Tibial nerve (tissue), 4 donors: ENCODE results near the gene MAP2. TPM values are rescaled to one million over a fixed set of nuclear protein-coding genes. Genes with fewer than 3 reads are reported as not detected.

Experiments
- DNase-seq, 2 donors: peaks; one replicate each; pipeline ENCODE4 v3.0.0-alpha.2; 2019; ENCODE audit warnings: low spot score in 2 of 2
- H3K27ac ChIP-seq, 4 donors: fragments of 200-600 bp; sonication (generic) in 3 of 4; one replicate each; pipeline ENCODE4 v1.5.1; 2017 to 2019; ENCODE audit warnings: mild to moderate bottlenecking in 1 of 4
- H3K27me3 ChIP-seq, 2 donors: fragments of 200-600 bp; sonication (generic) in 1 of 2; one replicate each; pipeline versions ENCODE4 v1.5.1 to v1.6.0; 2017 to 2019
- H3K36me3 ChIP-seq, 3 donors: fragments of 200-600 bp; sonication (generic); one replicate each; pipeline ENCODE4 v1.5.1; 2018 to 2019
- H3K4me1 ChIP-seq, 4 donors: fragments of 200-600 bp; sonication (generic) in 3 of 4; one replicate each; pipeline ENCODE4 v1.5.1; 2017 to 2019
- H3K4me3 ChIP-seq, 4 donors: fragments of 200-600 bp; sonication (generic) in 3 of 4; one replicate each; pipeline ENCODE4 v1.5.1; 2017 to 2019; ENCODE audit warnings: mild to moderate bottlenecking in 1 of 4, moderate library complexity in 1 of 4
- H3K9me3 ChIP-seq, 4 donors: fragments of 200-600 bp; sonication (generic) in 3 of 4; one replicate each; pipeline ENCODE4 v1.5.1; 2017 to 2019
- CTCF ChIP-seq, 5 experiments: fragments of 200-600 bp in 3 of 5; fragments of 450-650 bp in 2 of 5; sonication (generic) in 3 of 5; IDR thresholded peaks; one replicate each; pipeline ENCODE4 v1.5.1; 2016 to 2019; ENCODE audit warnings: antibody characterized with exemption in 5 of 5, mild to moderate bottlenecking in 3 of 5, moderate library complexity in 2 of 5
- EP300 ChIP-seq, 2 donors: sonication (generic); formaldehyde crosslinking; IDR thresholded peaks; one replicate each; pipeline ENCODE4 v1.6.1; 2017; ENCODE audit warnings: antibody characterized with exemption in 2 of 2, mild to moderate bottlenecking in 1 of 2
- POLR2A ChIP-seq, 2 donors: fragments of 450-650 bp; IDR thresholded peaks; one replicate each; pipeline ENCODE4 v1.6.1; 2017; ENCODE audit warnings: antibody characterized with exemption in 2 of 2, mild to moderate bottlenecking in 2 of 2, moderate library complexity in 2 of 2
- WGBS, 2 donors: methylation state at CpG; one replicate each; pipeline ENCODE4 v1.1.5; 2018; 5-methylcytosine and 5-hydroxymethylcytosine counted together
- total RNA-seq, 4 donors: library from RNA; depleted of rRNA; stranded (reverse); fragments of >200 nt; gene quantifications; one replicate each; pipeline ENCODE4 v1.1.0, GENCODE V29; 2016

MAP2 gene
- total RNA-seq, 4 donors from 2014 or later: 14.7 to 31.7 (median 21.3) TPM

- no peak for DNase-seq
- Histone ChIP-seq H3K9me3 (peaks cover 0 to 4% (median 0%) of the 10 kb centered on the region in 4 donors), H3K4me1 (no peaks in the 10 kb centered on the region), H3K4me3 (no peak overlapping the region), H3K27ac (no peak overlapping the region), H3K27me3 (no peaks in the 10 kb centered on the region), H3K36me3 (no peaks in the 10 kb centered on the region)
- 35 to 36% methylated on average over 2 of the region's 2 CpGs for WGBS, 2 donors
- TF ChIP-seq POLR2A (IDR thresholded peaks at IDR 0.05) (no peak), EP300 (IDR thresholded peaks at IDR 0.05) (no peak), CTCF (IDR thresholded peaks at IDR 0.05) (no peak)
Measured at GRCh38 chr2:209761566-209761965, 337.7 kb downstream of the MAP2 start.

- no peak for DNase-seq
- Histone ChIP-seq H3K36me3 (no peaks in the 10 kb centered on the region), H3K4me1 (no peaks in the 10 kb centered on the region), H3K27ac (no peak overlapping the region), H3K27me3 (no peaks in the 10 kb centered on the region), H3K9me3 (peaks cover 0 to 4% (median 0%) of the 10 kb centered on the region in 4 donors), H3K4me3 (no peak overlapping the region)
- TF ChIP-seq CTCF (IDR thresholded peaks at IDR 0.05) (no peak), POLR2A (IDR thresholded peaks at IDR 0.05) (no peak), EP300 (IDR thresholded peaks at IDR 0.05) (no peak)
Measured at GRCh38 chr2:209762563-209762962, 338.7 kb downstream of the MAP2 start.

GRCh38 chr2:209763106-209763505, 339.3 kb downstream of the MAP2 start:
- H3K27ac ChIP-seq: no peak overlapping the region
- no peaks in the 10 kb centered on the region for H3K27me3 ChIP-seq
- no peaks in the 10 kb centered on the region for H3K4me1 ChIP-seq
- WGBS, 2 donors: 59 to 60% methylated on average over 3 of the region's 3 CpGs
- no peak for TF ChIP-seq CTCF (IDR thresholded peaks at IDR 0.05)
- no peak for TF ChIP-seq EP300 (IDR thresholded peaks at IDR 0.05)
- no peak for TF ChIP-seq POLR2A (IDR thresholded peaks at IDR 0.05)
- H3K36me3 ChIP-seq: no peaks in the 10 kb centered on the region
- peaks cover 0 to 4% (median 0%) of the 10 kb centered on the region in 4 donors for H3K9me3 ChIP-seq
- no peak overlapping the region for H3K4me3 ChIP-seq
- DNase-seq: no peak

GRCh38 chr2:209766613-209767012, 342.8 kb downstream of the MAP2 start:
- Histone ChIP-seq H3K9me3 (no peaks in the 10 kb centered on the region), H3K4me1 (peaks cover 0 to 6% (median 0%) of the 10 kb centered on the region in 4 donors), H3K36me3 (no peaks in the 10 kb centered on the region), H3K4me3 (no peak overlapping the region), H3K27ac (no peak overlapping the region), H3K27me3 (no peaks in the 10 kb centered on the region)
- TF ChIP-seq EP300 (IDR thresholded peaks at IDR 0.05) (no peak), POLR2A (IDR thresholded peaks at IDR 0.05) (no peak), CTCF (IDR thresholded peaks at IDR 0.05) (no peak)
- WGBS, 2 donors: 86 to 95% methylated on average over 1 of the region's 1 CpG
- DNase-seq: no peak

GRCh38 chr2:209767316-209767715, 343.5 kb downstream of the MAP2 start:
- Histone ChIP-seq H3K4me3 (no peak overlapping the region), H3K4me1 (peaks cover 0 to 13% (median 0%) of the 10 kb centered on the region in 4 donors), H3K36me3 (no peaks in the 10 kb centered on the region), H3K27me3 (peaks cover 0 to 2% of the 10 kb centered on the region in 2 donors), H3K27ac (no peak overlapping the region), H3K9me3 (no peaks in the 10 kb centered on the region)
- 40 to 47% methylated on average over 2 of the region's 2 CpGs for WGBS, 2 donors
- TF ChIP-seq EP300 (IDR thresholded peaks at IDR 0.05) (no peak), POLR2A (IDR thresholded peaks at IDR 0.05) (no peak), CTCF (IDR thresholded peaks at IDR 0.05) (no peak)
- DNase-seq: no peak
